ENCODE measurements around the gene LTB4R.

Gene LTB4R

GRCh38 chr14:24356208-24356607, 44.9 kb downstream of the LTB4R start:
- Histone ChIP-seq H3K36me3 (ENCODE audit: control insufficient read depth, insufficient read depth, low read length) (no peaks in the 10 kb centered on the region), H3K4me3 (replicated peaks; ENCODE audit: low read depth, low read length) (no peak overlapping the region), H3K27me3 (replicated peaks; ENCODE audit: control insufficient read depth, insufficient read depth, low read length) (no peaks in the 10 kb centered on the region; the same call in 1 of the 2 replicates)
- no peak for DNase-seq (ENCODE audit: extremely low read depth, insufficient read length)
- TF ChIP-seq, protein P1, sequence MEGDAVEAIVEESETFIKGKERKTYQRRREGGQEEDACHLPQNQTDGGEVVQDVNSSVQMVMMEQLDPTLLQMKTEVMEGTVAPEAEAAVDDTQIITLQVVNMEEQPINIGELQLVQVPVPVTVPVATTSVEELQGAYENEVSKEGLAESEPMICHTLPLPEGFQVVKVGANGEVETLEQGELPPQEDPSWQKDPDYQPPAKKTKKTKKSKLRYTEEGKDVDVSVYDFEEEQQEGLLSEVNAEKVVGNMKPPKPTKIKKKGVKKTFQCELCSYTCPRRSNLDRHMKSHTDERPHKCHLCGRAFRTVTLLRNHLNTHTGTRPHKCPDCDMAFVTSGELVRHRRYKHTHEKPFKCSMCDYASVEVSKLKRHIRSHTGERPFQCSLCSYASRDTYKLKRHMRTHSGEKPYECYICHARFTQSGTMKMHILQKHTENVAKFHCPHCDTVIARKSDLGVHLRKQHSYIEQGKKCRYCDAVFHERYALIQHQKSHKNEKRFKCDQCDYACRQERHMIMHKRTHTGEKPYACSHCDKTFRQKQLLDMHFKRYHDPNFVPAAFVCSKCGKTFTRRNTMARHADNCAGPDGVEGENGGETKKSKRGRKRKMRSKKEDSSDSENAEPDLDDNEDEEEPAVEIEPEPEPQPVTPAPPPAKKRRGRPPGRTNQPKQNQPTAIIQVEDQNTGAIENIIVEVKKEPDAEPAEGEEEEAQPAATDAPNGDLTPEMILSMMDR (IDR thresholded peaks at IDR 0.05; ENCODE audit: insufficient read depth, low read length, poor library complexity, severe bottlenecking), result no peak

GRCh38 chr14:24360281-24360680, 49.0 kb downstream of the LTB4R start:
- Histone ChIP-seq H3K4me3 (replicated peaks; ENCODE audit: low read depth, low read length) (no peak overlapping the region), H3K36me3 (ENCODE audit: control insufficient read depth, insufficient read depth, low read length) (no peaks in the 10 kb centered on the region), H3K27me3 (replicated peaks; ENCODE audit: control insufficient read depth, insufficient read depth, low read length) (no peaks in the 10 kb centered on the region)
- no peak for DNase-seq (ENCODE audit: extremely low read depth, insufficient read length)
- TF ChIP-seq, protein P1 (IDR thresholded peaks at IDR 0.05; ENCODE audit: insufficient read depth, low read length, poor library complexity, severe bottlenecking), result no peak

DNA sequence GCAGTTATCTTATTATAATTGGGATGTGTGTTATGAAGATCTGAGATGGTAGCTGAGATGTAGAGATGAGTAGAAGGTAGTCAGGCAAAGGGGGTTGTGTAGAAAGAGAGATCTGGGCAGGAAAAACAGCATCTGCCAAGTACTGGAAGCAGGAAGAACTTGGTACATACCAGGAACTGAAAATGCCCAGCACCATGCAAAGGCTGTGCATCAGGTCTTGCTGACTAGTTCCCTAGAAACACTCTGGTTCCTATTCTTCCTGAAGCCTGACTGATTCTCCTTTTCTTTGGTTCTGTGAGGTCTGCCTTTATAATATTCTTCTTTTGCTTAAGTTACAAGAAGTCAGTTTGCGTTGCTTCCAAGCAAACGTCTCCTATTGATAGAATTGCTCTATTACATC, 50.0 kb downstream of the LTB4R start:
- H3K4me3 ChIP-seq (replicated peaks; ENCODE audit: low read depth, low read length), result no peak overlapping the region
- TF ChIP-seq, protein P1 (IDR thresholded peaks at IDR 0.05; ENCODE audit: insufficient read depth, low read length, poor library complexity, severe bottlenecking), result no peak
- DNase-seq (ENCODE audit: extremely low read depth, insufficient read length), result no peak
- H3K27me3 ChIP-seq (replicated peaks; ENCODE audit: control insufficient read depth, insufficient read depth, low read length), result no peaks in the 10 kb centered on the region
- H3K36me3 ChIP-seq (ENCODE audit: control insufficient read depth, insufficient read depth, low read length), result no peaks in the 10 kb centered on the region

- Histone ChIP-seq H3K36me3 (ENCODE audit: control insufficient read depth, insufficient read depth, low read length) (no peaks in the 10 kb centered on the region), H3K4me3 (replicated peaks; ENCODE audit: low read depth, low read length) (no peak overlapping the region), H3K27me3 (replicated peaks; ENCODE audit: control insufficient read depth, insufficient read depth, low read length) (no peaks in the 10 kb centered on the region)
- TF ChIP-seq, protein P1 (IDR thresholded peaks at IDR 0.05; ENCODE audit: insufficient read depth, low read length, poor library complexity, severe bottlenecking), result no peak
- no peak for DNase-seq (ENCODE audit: extremely low read depth, insufficient read length)
Observed at GRCh38 chr14:24362241-24362960, 51.1 kb downstream of the LTB4R start.

GRCh38 chr14:24363401-24363800, 52.1 kb downstream of the LTB4R start:
- Histone ChIP-seq H3K36me3 (ENCODE audit: control insufficient read depth, insufficient read depth, low read length) (no peaks in the 10 kb centered on the region), H3K4me3 (replicated peaks; ENCODE audit: low read depth, low read length) (no peak overlapping the region), H3K27me3 (replicated peaks; ENCODE audit: control insufficient read depth, insufficient read depth, low read length) (no peaks in the 10 kb centered on the region)
- no peak for DNase-seq (ENCODE audit: extremely low read depth, insufficient read length)
- TF ChIP-seq, protein P1 (IDR thresholded peaks at IDR 0.05; ENCODE audit: insufficient read depth, low read length, poor library complexity, severe bottlenecking), result no peak

Data from GM06990 (cell line).